IMR-90 (cell line): Measurements from ENCODE around the gene CPNE2. TPM values are rescaled to one million over a fixed set of nuclear protein-coding genes. Genes with fewer than 3 reads are reported as not detected.

Experiments used
- ATAC-seq: fragments of 200-7000 bp; cut with Tn5 transposase; 2 replicates; pipeline ENCODE4 v1.9.1; 2020; ENCODE audit warnings: low read depth, mild to moderate bottlenecking, moderate library complexity
- BruUV-seq: library from RNA; stranded (reverse); fragments of 400-500 nt; replicated peaks from 2 replicates; lab custom pipeline; 2021; lab: Mats Ljungman, UMichigan
- CTCF ChIA-PET: fragments of 300-600 bp; formaldehyde crosslinking; extraction: SDS; loops from one replicate; lab custom pipeline; 2021; ENCODE audit warnings: antibody characterized with exemption; lab: Yijun Ruan, JAX
- POLR2A ChIA-PET: fragments of 300-600 bp; sonication (Branson Sonifier 250); formaldehyde crosslinking; loops from one replicate; lab custom pipeline; 2022; ENCODE audit warnings: antibody characterized with exemption; ENCODE audit not compliant: unreplicated experiment; lab: Charles Lee
- DNase-seq: peaks from one replicate; pipeline ENCODE4 v3.0.0; 2013
- H2AFZ ChIP-seq: replicated peaks from 2 replicates; pipeline ENCODE3; 2013; ENCODE audit warnings: low read length, mild to moderate bottlenecking; ENCODE audit not compliant: poor library complexity
- H2AK5ac ChIP-seq: 2 replicates; pipeline ENCODE4 v1.6.1; 2013; ENCODE audit warnings: low read depth, low read length, inconsistent platforms
- H2AK9ac ChIP-seq: replicated peaks from 2 replicates; pipeline ENCODE3; 2013; ENCODE audit warnings: mild to moderate bottlenecking, low read depth, low read length, moderate library complexity; ENCODE audit not compliant: poor library complexity
- H2BK120ac ChIP-seq: 2 replicates; pipeline ENCODE4 v1.6.1; 2013; ENCODE audit warnings: low read depth, low read length, inconsistent platforms
- H2BK15ac ChIP-seq: 3 replicates; pipeline ENCODE4 v1.6.1; 2013; ENCODE audit warnings: low read depth, low read length, inconsistent platforms
- H2BK20ac ChIP-seq: 2 replicates; pipeline ENCODE4 v1.6.1; 2013; ENCODE audit warnings: low read depth, mild to moderate bottlenecking, inconsistent platforms, low read length, moderate library complexity
- H2BK5ac ChIP-seq: 2 replicates; pipeline ENCODE4 v1.6.1; 2013; ENCODE audit warnings: mild to moderate bottlenecking, low read depth, low read length, inconsistent platforms; ENCODE audit not compliant: poor library complexity, severe bottlenecking
- H3K14ac ChIP-seq: replicated peaks from 2 replicates; pipeline ENCODE4 v1.6.1; 2013; ENCODE audit warnings: low read depth, low read length, inconsistent platforms
- H3K18ac ChIP-seq: 2 replicates; pipeline ENCODE4 v1.6.1; 2013; ENCODE audit warnings: low read depth, low read length, control low read depth
- H3K23ac ChIP-seq: 2 replicates; pipeline ENCODE4 v1.6.1; 2013; ENCODE audit warnings: low read depth, low read length, inconsistent platforms
- H3K27ac ChIP-seq: 2 replicates; pipeline ENCODE4 v1.5.1; 2013; ENCODE audit warnings: mild to moderate bottlenecking, control low read depth, low read length; ENCODE audit not compliant: insufficient read depth
- H3K27me3 ChIP-seq: 2 replicates; pipeline ENCODE4 v1.6.1; 2013; ENCODE audit warnings: low read length; ENCODE audit not compliant: control insufficient read depth, insufficient read depth
- H3K36me3 ChIP-seq: 2 replicates; pipeline ENCODE4 v1.6.1; 2013; ENCODE audit warnings: low read length, mixed read lengths; ENCODE audit not compliant: control insufficient read depth, insufficient read depth
- H3K4ac ChIP-seq: 2 replicates; pipeline ENCODE4 v1.6.1; 2013; ENCODE audit warnings: low read depth, low read length, inconsistent platforms
- H3K4me1 ChIP-seq: 2 replicates; pipeline ENCODE4 v1.6.1; 2013; ENCODE audit warnings: low read length, mixed read lengths; ENCODE audit not compliant: control insufficient read depth, insufficient read depth
- H3K4me2 ChIP-seq: 2 replicates; pipeline ENCODE4 v1.6.1; 2013; ENCODE audit warnings: low read depth, mild to moderate bottlenecking, control low read depth, low read length, moderate library complexity
- H3K4me3 ChIP-seq: 2 replicates; pipeline ENCODE4 v1.5.1; 2013; ENCODE audit warnings: low read depth, mild to moderate bottlenecking, control low read depth, low read length, moderate library complexity; ENCODE audit not compliant: insufficient read depth
- H3K56ac ChIP-seq: 2 replicates; pipeline ENCODE4 v1.6.1; 2013; ENCODE audit warnings: low read length, inconsistent platforms; ENCODE audit not compliant: insufficient read depth; ENCODE audit errors: extremely low read depth
- H3K79me1 ChIP-seq, 2 experiments: 2 replicates each; pipeline ENCODE4 v1.6.1; 2013; ENCODE audit warnings: low read length in 2 of 2, inconsistent platforms in 1 of 2, low read depth in 1 of 2
- H3K9ac ChIP-seq: 2 replicates; pipeline ENCODE4 v1.6.1; 2013; ENCODE audit warnings: low read depth, low read length, control low read depth
- H3K9me1 ChIP-seq: 2 replicates; pipeline ENCODE4 v1.6.1; 2013; ENCODE audit warnings: low read length, inconsistent platforms; ENCODE audit not compliant: insufficient read depth
- H3K9me3 ChIP-seq: 2 replicates; pipeline ENCODE4 v1.6.1; 2013; ENCODE audit warnings: low read length; ENCODE audit not compliant: control insufficient read depth, insufficient read depth
- H4K20me1 ChIP-seq: 2 replicates; pipeline ENCODE4 v1.6.1; 2013; ENCODE audit warnings: low read length, inconsistent platforms; ENCODE audit not compliant: insufficient read depth
- H4K5ac ChIP-seq: 2 replicates; pipeline ENCODE4 v1.6.1; 2013; ENCODE audit warnings: mild to moderate bottlenecking, low read depth, low read length, control low read depth
- H4K8ac ChIP-seq, 2 experiments: 2 replicates each; pipeline ENCODE4 v1.6.1; 2013; ENCODE audit warnings: low read depth in 2 of 2, low read length in 2 of 2, control low read depth in 1 of 2, inconsistent platforms in 1 of 2
- H4K91ac ChIP-seq: 2 replicates; pipeline ENCODE4 v1.6.1; 2013; ENCODE audit warnings: low read depth, low read length, inconsistent platforms; ENCODE audit not compliant: insufficient read depth
- MAFK ChIP-seq: IDR thresholded peaks from 2 replicates; pipeline ENCODE4 v1.6.1; 2012; ENCODE audit warnings: low read depth, low read length, improper control_type of control experiment
- POLR2A ChIP-seq: IDR thresholded peaks from 2 replicates; pipeline ENCODE4 v1.6.1; 2012; ENCODE audit warnings: mild to moderate bottlenecking, low read depth, low read length
- RAD21 ChIP-seq: IDR thresholded peaks from 2 replicates; pipeline ENCODE4 v1.6.1; 2012; ENCODE audit warnings: low read length, improper control_type of control experiment
- RCOR1 ChIP-seq: IDR thresholded peaks from 2 replicates; pipeline ENCODE4 v1.6.1; 2012; ENCODE audit warnings: mild to moderate bottlenecking, low read length, improper control_type of control experiment; ENCODE audit not compliant: insufficient replicate concordance
- RFX5 ChIP-seq: IDR thresholded peaks from 2 replicates; pipeline ENCODE4 v1.8.0; 2012; ENCODE audit warnings: low read depth, mild to moderate bottlenecking, low read length, moderate library complexity
- SMC3 ChIP-seq: fragments of 150-350 bp; IDR thresholded peaks from 2 replicates; pipeline ENCODE4 v1.6.1; 2016; ENCODE audit warnings: low read depth, mild to moderate bottlenecking, antibody characterized with exemption, low read length, moderate library complexity
- WGBS, 2 experiments: methylation state at CpG; one replicate each; pipeline versions ENCODE4 v1.1.5 to v1.1.7; 2013; ENCODE audit warnings: missing lambda C conversion rate in 2 of 2; ENCODE audit not compliant: insufficient read length in 1 of 2; ENCODE audit errors: extremely low coverage in 2 of 2; 5-methylcytosine and 5-hydroxymethylcytosine counted together
- dilution Hi-C: fragments of 300-500 bp; cut with HindIII; formaldehyde crosslinking; loops from one replicate; pipeline ENCODE4 v1.14.3; 2018; ENCODE audit warnings: low sequenced_read_pairs; ENCODE audit not compliant: unreplicated experiment
- in situ Hi-C: fragments of 300-500 bp; cut with MboI; formaldehyde crosslinking; loops from 3 replicates; pipeline ENCODE4 v1.14.3; 2019; ENCODE audit warnings: low sequenced_read_pairs, inconsistent platforms, mixed read lengths
- intact Hi-C: fragments of 100-400 bp; cut with micrococcal nuclease; formaldehyde crosslinking; loops from 2 replicates; pipeline ENCODE4 v1.10.0; 2022
- polyA plus RNA-seq, 3 experiments: library from polyadenylated mRNA; depleted of rRNA; stranded (reverse); fragments of >200 nt; gene quantifications; 2 replicates each; pipeline ENCODE4 v1.2.3, GENCODE V29; 2012; ENCODE audit warnings: low replicate concordance in 1 of 3
- total RNA-seq: library from RNA; depleted of rRNA; stranded (reverse); fragments of >200 nt; gene quantifications from 2 replicates; pipeline ENCODE4 v1.2.3, GENCODE V29; 2012

Gene CPNE2
- total and polyA plus RNA-seq, 2 of the 4 experiments (the other 2 are of a cell fraction) = 15.4 to 48.0 TPM

DNA sequence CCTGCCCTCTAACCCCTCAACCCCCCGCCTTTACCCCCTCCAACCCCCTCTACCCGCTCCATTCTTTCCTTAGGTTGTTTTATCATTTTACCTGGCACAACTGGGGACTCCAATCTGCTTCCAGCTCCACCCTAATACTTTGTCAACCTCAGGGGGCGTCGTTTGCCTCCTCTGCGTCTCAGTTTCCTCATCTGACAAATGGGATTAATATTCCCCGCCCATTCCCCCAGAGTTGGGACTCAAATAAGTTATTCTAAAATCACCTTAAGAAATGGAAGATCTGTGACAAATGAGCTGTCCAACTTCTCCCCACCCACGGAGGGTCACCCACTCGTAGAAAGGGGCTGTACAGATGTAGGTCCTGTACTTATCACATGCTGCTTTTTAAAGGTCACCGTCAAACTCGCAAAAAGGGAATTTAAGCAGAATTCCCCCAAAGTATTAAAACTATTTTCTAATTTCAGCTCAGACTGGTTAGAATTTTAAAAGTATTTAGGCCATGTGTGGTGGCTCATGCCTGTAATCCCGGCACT, 40.6 kb upstream of the CPNE2 start:
- Histone ChIP-seq H4K8ac (no peak overlapping the region), H4K5ac (no peak overlapping the region), H4K20me1 (no peaks in the 10 kb centered on the region), H2BK120ac (no peak overlapping the region), H2BK20ac (no peak overlapping the region), H2AK5ac (no peak overlapping the region), H3K27ac (no peak overlapping the region), H3K18ac (no peak overlapping the region), H3K27me3 (no peaks in the 10 kb centered on the region), H3K79me1 (no peaks in the 10 kb centered on the region), H3K4me1 (no peaks in the 10 kb centered on the region), H3K9me1 (no peaks in the 10 kb centered on the region), H2BK15ac (no peak overlapping the region), H3K9me3 (no peaks in the 10 kb centered on the region), H2BK5ac (no peak overlapping the region), H3K14ac (no peak overlapping the region), H2AFZ (no peak overlapping the region), H3K4me2 (no peak overlapping the region), H3K56ac (no peak overlapping the region), H3K36me3 (peaks cover 21% of the 10 kb centered on the region), H3K4me3 (no peak overlapping the region), H2AK9ac (no peak overlapping the region), H3K4ac (no peak overlapping the region), H3K9ac (no peak overlapping the region), H3K23ac (no peak overlapping the region), H4K91ac (no peak overlapping the region)
- intact Hi-C loops = no loop called here
- CTCF ChIA-PET = no interaction called here
- dilution Hi-C loops = no loop called here
- DNase-seq (no peak), ATAC-seq (no peak)
- no CpG with 5 or more reads among the region's 11 CpGs for WGBS, 2 experiments
- in situ Hi-C loops = no loop called here
- TF ChIP-seq RCOR1 = no peak
- TF ChIP-seq RFX5 = no peak
- no peak for TF ChIP-seq POLR2A
- TF ChIP-seq SMC3 = no peak
- no peak for TF ChIP-seq RAD21
- TF ChIP-seq MAFK = no peak
- POLR2A ChIA-PET = no interaction called here
- BruUV-seq = no TSS peak
